HL-60 (cell line): Measurements from ENCODE around the gene KDF1.

ENCODE experiments used
- DNase-seq, 2 experiments: peaks; one replicate each; pipeline ENCODE4 v3.0.0-alpha.2; 2010 to 2020; ENCODE audit warnings: low read depth in 1 of 2, low spot score in 1 of 2
- H3K27ac ChIP-seq: fragments of 250-450 bp; sonication (Bioruptor Pico); replicated peaks from 2 replicates; pipeline ENCODE4 v1.5.1; 2020; ENCODE audit warnings: mild to moderate bottlenecking, moderate library complexity
- H3K27me3 ChIP-seq: fragments of 250-450 bp; sonication (Bioruptor Pico); 2 replicates; pipeline ENCODE4 v1.5.1; 2021; ENCODE audit warnings: mild to moderate bottlenecking, moderate library complexity; ENCODE audit not compliant: insufficient read depth, poor library complexity, severe bottlenecking
- H3K4me3 ChIP-seq: replicated peaks from 2 replicates; pipeline ENCODE4 v1.5.1; 2011; ENCODE audit warnings: mild to moderate bottlenecking, control low read depth, low read length; ENCODE audit not compliant: insufficient read depth
- GABPA ChIP-seq: IDR thresholded peaks from 2 replicates; pipeline ENCODE4 v1.6.1; 2012; ENCODE audit warnings: low read depth
- POLR2AphosphoS5 ChIP-seq: IDR thresholded peaks from 2 replicates; pipeline ENCODE4 v1.6.1; 2012; ENCODE audit warnings: low read depth
- SPI1 ChIP-seq: IDR thresholded peaks from 2 replicates; pipeline ENCODE4 v1.6.1; 2012; ENCODE audit warnings: low read depth, mild to moderate bottlenecking, borderline replicate concordance
- TF ChIP-seq, protein P1 (sequence below): IDR thresholded peaks from one replicate; pipeline ENCODE4 v1.5.1; 2011; ENCODE audit warnings: low read length, control low read depth, inconsistent platforms; ENCODE audit not compliant: insufficient read depth
- TF ChIP-seq, protein P2 (sequence below): IDR thresholded peaks from 2 replicates; pipeline ENCODE4 v1.6.1; 2012; ENCODE audit warnings: low read depth; ENCODE audit not compliant: insufficient replicate concordance

The KDF1 gene

DNA sequence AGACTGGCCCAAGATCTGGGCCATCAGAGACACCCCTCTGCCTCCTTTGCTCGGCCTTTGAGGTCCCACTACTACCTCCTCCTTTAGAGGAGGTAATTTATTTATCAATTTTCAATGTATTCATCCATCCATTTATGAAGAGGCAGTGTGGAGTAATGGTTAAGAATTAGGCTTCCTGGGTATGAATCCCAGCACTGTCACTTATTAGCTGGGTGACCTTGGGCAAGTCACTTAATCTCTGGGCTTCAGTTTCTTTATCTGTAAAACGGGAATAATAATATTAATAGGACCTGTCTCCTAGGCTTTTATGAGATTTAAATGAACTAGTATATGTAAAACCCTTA, 48.1 kb downstream of the KDF1 start:
- no peak for DNase-seq
- Histone ChIP-seq H3K27me3 (no peaks in the 10 kb centered on the region), H3K27ac (no peak overlapping the region), H3K4me3 (no peak overlapping the region)
- TF ChIP-seq SPI1 (no peak), GABPA (no peak), POLR2AphosphoS5 (no peak)
- TF ChIP-seq, protein P1, sequence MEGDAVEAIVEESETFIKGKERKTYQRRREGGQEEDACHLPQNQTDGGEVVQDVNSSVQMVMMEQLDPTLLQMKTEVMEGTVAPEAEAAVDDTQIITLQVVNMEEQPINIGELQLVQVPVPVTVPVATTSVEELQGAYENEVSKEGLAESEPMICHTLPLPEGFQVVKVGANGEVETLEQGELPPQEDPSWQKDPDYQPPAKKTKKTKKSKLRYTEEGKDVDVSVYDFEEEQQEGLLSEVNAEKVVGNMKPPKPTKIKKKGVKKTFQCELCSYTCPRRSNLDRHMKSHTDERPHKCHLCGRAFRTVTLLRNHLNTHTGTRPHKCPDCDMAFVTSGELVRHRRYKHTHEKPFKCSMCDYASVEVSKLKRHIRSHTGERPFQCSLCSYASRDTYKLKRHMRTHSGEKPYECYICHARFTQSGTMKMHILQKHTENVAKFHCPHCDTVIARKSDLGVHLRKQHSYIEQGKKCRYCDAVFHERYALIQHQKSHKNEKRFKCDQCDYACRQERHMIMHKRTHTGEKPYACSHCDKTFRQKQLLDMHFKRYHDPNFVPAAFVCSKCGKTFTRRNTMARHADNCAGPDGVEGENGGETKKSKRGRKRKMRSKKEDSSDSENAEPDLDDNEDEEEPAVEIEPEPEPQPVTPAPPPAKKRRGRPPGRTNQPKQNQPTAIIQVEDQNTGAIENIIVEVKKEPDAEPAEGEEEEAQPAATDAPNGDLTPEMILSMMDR, result no peak
- TF ChIP-seq, protein P2, sequence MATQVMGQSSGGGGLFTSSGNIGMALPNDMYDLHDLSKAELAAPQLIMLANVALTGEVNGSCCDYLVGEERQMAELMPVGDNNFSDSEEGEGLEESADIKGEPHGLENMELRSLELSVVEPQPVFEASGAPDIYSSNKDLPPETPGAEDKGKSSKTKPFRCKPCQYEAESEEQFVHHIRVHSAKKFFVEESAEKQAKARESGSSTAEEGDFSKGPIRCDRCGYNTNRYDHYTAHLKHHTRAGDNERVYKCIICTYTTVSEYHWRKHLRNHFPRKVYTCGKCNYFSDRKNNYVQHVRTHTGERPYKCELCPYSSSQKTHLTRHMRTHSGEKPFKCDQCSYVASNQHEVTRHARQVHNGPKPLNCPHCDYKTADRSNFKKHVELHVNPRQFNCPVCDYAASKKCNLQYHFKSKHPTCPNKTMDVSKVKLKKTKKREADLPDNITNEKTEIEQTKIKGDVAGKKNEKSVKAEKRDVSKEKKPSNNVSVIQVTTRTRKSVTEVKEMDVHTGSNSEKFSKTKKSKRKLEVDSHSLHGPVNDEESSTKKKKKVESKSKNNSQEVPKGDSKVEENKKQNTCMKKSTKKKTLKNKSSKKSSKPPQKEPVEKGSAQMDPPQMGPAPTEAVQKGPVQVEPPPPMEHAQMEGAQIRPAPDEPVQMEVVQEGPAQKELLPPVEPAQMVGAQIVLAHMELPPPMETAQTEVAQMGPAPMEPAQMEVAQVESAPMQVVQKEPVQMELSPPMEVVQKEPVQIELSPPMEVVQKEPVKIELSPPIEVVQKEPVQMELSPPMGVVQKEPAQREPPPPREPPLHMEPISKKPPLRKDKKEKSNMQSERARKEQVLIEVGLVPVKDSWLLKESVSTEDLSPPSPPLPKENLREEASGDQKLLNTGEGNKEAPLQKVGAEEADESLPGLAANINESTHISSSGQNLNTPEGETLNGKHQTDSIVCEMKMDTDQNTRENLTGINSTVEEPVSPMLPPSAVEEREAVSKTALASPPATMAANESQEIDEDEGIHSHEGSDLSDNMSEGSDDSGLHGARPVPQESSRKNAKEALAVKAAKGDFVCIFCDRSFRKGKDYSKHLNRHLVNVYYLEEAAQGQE, result no peak

DNA sequence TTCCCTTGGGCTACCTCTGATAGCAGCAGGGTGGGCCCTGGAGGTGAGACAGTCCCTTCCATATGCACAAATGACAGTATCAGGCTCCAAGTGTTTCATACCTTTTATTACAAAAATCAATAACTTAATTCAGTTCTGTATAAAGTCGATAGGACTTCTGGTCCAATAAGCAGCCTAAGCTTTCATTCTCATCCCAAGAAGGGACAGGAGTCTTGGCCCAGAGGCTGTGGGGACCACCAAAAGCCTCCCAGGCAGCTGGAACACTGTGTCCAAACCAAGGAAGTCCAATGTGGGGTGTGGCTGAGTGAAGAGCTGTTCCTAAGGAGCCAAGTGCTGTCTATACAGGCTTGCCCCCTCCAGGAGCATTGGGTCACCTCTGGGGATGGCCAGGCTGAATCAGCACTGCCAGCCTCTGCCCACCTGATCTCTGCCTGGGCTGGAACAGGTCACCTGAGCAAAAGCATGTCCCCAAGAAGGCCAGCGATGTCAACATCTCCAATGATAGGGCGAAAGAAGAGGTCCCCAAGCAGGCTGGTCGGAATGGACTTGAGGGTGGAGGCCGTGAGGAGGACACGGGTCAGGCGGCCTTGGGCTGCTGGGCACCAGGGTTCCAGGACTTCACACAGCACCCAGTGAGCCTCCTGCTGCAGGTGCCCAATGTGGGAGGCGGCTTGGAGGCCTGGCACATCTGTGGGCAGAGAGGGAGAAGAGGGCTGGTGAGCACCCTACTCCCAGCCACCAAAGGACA, 48.7 kb downstream of the KDF1 start:
- H3K27ac ChIP-seq, result no peak overlapping the region
- no peak for DNase-seq
- no peak overlapping the region for H3K4me3 ChIP-seq
- no peaks in the 10 kb centered on the region for H3K27me3 ChIP-seq
- TF ChIP-seq, protein P1, result no peak
- TF ChIP-seq POLR2AphosphoS5, result no peak
- TF ChIP-seq GABPA, result no peak
- TF ChIP-seq, protein P2, result no peak
- TF ChIP-seq SPI1, result no peak

DNA sequence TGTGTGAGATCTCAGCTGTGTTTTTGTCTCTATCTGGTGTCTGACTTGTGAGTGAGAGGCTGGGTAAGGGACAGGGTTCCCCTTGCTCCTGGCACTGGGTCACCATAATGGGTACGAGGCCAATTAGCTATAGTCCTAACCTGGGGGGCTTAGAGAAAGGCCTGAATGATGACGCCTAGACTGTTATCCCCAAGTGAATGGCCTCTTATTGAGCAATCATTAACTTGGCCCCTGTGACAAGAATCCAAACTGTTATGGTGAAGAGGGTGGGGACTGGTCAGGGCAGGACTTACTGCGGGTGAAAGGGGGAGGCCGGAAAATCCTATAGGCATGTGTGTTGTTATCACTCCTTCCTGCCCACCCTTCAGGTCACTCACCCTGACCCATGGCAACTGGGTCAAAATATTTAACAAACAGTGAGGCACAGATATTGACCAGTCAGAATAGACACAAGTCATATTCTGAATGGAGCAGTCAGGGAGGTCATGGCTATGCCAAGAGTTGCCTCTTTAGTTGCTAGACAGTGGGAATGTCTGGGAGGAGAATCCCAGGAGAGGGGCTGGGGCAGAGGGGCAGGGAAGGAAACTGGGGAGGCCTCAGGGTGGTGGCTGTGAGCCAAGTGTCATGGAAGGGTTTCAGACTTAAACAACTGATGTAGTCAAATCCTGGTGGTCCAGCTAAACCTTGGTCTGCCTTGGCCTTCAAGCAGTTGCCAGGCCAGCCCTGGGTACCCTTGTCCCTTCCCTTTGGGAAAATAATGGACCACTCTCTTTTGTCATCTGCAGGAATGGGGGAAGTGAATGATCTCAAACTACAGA, 49.7 kb downstream of the KDF1 start:
- TF ChIP-seq, protein P1, result no peak
- no peak for TF ChIP-seq POLR2AphosphoS5
- TF ChIP-seq, protein P2, result no peak
- TF ChIP-seq SPI1, result no peak
- TF ChIP-seq GABPA, result no peak
- no peak for DNase-seq
- Histone ChIP-seq H3K27ac (no peak overlapping the region), H3K27me3 (no peaks in the 10 kb centered on the region), H3K4me3 (no peak overlapping the region)
